GM04504 (cell line): Measurements from ENCODE around the gene KRTAP5-2.
A peak's percentile ranks its signal among the peaks of the same experiment; 100 is the strongest.
"Not testable (repeated sequence)": the region's sequence is repeated elsewhere in the genome, so short reads cannot be mapped to it uniquely, and the experiment has no call there.

ENCODE experiments used
- DNase-seq: peaks from one replicate; pipeline ENCODE4 v3.0.0-alpha.2; 2012; ENCODE audit warnings: low read depth

Gene KRTAP5-2

DNA sequence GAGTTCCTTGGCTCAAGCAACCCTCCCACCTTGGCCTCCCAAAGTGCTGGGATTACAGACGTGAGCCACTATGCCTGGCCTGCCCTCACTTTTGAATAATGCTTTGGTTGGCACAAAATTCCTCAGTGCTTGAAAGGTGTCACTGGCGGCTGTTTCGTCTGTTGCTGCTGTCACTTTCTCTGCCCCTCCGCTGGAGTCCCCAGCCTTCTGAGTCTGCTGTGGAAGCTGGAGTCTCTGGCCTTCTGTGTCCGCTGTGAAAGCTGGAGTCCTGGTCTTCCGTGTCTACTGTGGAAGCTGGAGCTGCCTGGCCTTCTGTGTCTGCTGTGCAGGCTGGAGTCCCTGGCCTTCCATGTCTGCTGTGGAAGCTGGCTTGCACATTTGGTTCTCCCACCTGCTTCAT is 8.1 kb downstream of the KRTAP5-2 start:
- no peak for DNase-seq

DNA sequence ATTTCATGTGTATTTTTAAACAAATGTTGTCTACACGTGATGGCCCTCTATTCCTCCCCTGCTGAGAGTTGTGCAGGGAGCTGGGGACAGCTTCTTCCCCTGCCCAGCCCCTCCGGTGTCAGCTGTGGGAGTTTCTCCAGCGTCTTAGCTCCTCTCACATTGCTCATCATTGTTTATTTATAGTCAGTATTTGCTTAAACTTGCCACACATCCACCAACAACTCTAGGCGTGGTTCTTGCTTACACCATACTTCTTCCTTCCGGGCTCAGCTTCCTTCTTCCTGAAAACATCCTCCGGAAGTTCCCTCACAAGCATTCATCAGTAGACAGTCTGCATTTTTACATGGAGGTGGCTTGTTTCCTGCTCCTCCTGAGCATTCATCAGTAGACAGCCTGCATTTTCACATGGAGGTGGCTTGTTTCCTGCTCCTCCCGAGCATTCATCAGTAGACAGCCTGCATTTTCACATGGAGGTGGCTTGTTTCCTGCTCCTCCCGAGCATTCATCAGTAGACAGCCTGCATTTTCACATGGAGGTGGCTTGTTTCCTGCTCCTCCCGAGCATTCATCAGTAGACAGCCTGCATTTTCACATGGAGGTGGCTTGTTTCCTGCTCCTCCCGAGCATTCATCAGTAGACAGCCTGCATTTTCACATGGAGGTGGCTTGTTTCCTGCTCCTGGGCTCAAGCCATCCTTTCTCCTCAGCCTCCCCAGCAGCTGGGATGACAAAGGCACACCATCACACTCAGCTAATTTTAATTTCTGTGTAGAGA is 8.7 kb downstream of the KRTAP5-2 start:
- DNase-seq: not testable (repeated sequence)

DNA sequence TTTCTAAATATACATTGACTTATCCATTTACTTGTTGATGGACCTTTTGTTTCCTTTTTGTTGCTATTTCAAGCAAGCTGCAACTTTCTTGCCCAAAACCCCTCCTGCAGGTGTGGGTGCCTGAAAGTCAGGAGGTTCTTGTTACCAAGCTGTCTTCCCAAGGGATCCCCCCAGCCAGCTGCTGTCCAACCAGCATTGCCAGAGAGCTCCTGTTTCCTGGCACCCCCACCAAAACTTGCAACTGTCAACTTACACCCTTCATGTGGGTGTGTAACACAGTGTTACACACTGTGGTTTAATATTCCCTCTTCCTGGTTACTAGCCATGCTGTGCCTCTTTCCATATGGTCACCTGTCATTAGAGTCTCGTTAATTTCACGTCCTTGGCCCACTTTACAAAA is 11.4 kb downstream of the KRTAP5-2 start:
- DNase-seq: no peak

DNA sequence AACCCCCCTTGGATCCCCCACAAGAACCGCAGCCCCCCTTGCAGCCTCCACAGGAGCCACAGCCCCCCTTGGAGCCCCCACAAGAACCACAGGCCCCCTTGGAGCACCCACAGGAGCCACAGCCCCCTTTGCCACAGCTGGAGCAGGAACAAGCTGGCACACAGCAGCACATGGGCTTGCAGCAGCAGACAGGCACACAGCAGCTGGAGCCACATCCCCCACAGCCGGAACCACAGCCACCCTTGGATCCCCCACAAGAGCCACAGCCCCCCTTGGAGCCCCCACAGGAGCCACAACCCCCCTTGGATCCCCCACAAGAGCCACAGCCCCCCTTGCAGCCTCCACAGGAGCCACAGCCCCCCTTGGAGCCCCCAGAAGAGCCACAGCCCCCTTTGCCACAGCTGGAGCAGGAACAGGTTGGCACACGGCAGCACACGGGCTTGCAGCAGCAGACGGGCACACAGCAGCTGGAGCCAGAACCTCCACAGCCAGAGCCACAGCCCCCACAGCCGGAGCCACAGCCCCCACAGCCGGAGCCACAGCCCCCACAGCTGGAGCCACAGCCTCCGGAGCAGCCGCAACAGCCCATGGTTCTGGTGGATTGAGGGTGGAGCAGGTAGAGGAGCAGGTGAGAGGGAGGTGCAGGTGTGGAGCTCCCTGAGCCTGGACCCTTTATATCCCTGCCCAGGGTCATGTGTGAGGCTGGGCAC is 13.3 kb downstream of the KRTAP5-2 start, which contains the start of gene KRTAP5-1:
Gene KRTAP5-1 (minus strand): TSS at position 623 of the 710 bp plus-strand sequence. CDS start 34 bp downstream, at position 589.
- DNase-seq: not testable (repeated sequence)

DNA sequence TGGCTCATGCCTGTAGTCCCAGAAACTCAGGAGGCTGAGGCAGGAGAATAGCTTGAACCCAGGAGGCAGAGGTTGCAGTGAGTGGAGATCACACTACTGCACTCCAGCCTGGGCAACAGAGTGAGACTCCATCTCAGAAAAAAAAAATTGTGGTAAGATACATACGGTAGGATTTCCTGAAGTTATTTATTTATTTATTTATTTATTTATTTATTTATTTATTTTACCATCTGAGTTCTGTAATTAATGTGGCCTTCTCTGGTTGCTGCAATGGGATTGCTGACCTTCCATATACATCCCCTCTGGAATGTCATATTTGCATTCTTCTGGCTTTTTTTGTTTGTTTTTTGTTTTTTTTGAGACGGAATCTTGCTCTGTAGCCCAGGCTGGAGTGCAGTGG is 15.2 kb downstream of the KRTAP5-2 start:
- DNase-seq: not testable (repeated sequence)

DNA sequence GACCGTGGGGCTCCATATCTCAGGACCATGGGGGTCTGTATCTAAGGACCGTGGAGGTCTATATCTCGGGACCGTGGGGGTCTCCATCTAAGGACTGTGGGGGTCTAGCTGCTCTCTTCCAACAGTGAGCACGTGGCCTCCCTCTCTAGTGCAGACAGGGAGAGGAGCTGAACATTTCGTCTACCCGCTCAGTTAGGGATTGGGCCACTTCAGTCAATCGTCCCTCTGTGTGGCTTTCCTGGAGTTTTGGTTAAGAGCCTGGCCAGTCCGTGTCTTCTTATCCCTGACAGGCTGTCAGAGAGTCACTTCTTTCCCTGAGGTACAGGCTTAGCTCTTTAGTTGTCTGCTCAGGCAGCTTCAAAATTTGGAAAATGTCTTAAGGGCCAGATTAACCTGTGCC is 16.1 kb downstream of the KRTAP5-2 start:
- DNase-seq: no peak

DNA sequence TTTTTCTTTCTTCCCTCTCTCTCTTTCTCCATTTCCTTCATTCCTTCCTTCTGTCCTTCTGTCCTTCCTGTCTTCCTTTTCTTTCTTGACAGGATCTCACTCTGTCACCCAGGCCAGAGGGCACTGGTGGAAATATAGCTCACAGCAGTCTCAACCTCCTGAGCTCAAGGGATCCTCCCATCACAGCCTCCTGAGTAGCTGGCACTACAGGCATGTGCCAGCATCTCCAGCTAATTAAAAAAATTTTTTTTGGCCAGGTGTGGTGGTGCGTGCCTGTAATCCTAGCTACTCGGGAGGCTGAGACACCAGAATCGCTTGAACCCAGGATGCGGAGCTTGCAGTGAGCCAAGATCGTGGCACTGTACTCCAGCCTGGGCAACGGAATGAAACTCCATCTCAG is 21.3 kb downstream of the KRTAP5-2 start:
- no peak for DNase-seq

DNA sequence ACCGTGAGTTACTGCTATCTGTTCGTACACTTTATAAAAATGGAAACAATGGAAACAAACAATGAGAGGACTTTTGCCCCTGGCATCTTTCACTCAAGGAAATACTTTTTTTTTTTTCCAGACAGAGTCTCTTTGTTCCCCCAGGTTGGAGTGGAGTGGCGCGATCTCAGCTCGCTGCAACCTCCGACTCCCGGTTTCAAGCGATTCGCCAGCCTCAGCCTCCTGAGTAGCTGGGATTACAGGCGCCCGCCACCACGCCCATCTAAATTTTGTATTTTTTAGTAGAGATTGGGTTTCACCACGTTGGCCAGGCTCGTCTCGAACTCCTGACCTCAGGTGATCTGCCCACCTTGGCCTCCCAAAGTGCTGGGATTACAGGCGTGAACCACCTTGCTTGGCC is 22.3 kb downstream of the KRTAP5-2 start:
- DNase-seq: not testable (repeated sequence)

DNA sequence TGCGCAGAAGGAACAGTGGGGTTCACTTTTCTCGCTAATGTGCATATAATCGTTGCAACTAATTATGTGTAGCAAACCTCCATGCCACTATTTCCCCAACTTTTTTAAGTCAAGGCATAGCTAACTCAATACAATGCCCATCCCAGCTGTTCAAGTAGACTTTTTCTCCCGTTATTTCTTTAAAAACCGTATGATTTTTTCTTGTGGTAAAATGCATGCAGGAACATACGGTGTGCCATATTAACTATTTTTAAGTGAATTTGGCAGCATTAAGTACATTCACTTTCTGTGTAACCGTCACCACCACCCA is 23.2 kb downstream of the KRTAP5-2 start:
- no peak for DNase-seq

DNA sequence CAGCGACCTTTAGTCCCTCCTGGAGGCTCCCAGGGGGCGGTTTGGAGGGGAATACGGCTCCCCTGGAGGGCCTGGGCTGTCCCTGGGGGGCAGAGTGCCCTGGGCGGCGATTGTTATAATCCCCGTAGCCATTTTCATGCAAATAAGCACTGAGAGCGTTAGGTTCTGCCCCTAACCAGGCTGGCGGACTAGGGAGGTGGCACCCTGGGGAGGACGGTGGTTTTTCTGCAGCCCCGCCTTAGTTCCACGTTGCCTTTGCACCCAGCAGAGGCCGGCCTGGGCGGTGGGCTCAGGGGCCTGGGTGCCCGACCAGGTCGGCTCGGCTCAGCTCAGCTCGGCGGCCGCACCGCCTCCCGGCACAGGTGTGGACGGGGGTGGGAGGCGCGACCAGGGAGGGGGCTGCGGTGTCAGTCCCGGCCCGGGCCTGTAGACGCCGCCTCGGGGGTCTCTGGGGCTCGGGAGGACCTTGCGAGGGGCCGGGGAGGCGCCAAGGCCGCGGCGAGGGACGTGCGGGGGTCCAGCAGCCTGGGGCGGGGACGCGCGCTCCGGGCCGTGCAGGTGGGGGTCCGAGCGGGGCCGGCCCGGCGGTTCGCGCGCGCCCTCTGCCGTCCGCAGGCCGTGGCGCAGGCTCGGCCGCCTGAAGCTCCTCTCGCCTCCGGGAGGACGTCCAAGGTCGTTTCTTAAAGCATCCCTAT is 23.7 kb downstream of the KRTAP5-2 start:
- no peak for DNase-seq

DNA sequence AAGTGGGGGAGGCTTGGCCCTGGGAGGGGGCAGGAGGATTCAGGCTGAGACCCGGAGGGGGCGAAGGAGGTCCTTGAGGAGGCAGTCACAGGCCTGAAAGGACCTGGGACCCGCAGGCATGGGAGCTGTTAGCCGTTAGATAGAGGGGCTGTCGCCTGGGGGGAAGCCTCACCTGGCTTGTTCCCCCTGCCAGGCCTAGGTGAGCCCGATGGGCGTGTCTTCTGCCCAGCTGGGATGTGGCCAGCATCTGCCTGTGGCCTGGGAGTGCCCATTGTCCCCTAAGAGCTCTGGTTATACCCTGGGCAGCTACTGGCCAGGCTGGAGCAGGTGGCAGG is 24.2 kb downstream of the KRTAP5-2 start:
- no peak for DNase-seq

DNA sequence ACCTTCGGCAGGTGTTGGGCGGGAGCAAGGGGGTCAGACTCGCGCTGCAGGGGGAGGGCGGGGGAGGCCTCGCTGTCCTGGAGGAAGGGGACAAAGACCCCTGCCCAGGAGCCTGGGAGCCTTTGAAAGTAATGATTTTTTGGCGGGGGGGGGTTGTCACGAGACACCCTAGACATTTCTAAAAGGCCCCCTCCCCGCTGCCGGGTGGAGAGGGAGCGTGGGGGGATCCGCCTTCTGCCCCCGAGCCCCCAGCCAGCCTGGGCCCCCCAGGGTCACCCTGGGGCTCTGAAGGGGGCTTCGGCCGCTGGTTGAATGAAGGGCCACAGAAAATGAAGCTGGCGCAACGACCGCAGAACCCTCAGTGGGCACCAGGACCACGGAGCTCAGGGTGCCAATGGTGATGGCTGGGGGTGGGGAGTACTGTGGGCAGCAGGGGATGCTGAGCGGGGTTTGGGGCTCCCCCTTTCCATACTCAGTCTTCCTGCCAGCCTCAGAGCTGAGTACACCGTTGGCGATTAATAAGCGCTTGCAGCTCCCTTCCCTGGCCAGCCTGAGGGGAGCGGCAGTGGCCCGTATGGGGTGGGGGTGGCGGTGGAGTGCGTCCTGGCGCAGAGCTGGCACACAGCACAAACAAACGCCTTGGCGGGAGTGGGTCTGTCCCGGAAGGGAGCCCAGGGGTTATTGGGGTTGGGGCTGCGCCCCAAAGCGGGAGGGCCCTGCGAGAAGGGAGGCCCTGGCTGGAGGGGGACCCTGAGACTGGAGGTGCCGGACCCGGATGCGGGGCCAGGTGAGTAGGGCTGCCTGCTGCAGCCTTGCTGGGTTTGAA is 24.8 kb downstream of the KRTAP5-2 start:
- no peak for DNase-seq

DNA sequence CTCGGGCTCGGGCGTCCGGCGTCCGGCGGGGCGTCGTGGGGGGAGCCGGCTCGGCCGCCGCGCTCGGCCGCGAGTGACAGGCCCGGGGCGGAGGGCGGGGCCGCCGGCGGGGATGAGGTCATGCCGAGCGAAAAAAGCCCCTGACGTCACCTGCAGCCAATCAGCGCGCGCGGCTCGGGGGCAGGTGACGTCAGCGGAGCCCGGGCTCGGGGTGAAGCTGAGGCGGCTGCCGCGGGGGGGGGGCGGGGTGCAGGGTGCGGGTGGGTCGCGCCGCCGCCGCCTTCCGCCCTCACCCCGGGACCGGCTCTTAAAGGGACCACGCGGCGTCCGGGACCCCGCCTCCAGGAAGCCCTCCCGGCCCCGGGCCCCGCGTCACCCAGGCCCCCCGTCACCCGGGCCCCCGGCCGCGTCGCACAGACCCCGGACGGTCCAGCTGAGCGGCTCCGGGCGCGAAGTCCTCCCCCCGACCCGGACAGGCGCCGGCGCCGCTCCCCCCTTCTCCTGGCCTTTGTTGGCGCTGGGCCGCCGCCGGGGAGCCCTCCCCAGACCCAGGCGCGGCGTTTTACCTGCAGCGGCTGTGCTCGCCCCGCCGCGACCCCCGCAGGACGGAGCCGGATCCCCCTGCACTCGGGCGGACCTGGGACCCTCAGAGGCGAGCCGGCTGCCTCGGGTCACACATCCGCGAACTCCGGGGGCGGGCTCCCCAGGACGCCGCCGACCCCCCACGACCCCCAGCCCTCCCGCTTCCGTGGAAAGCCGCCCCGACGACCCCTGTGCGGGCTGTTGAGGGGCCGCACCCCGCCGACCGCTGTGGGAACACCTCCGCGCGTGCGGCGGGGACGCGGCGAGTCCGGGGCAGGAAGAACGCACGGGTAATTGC is 25.7 kb downstream of the KRTAP5-2 start, which contains the start of gene DUSP8:
Gene DUSP8 (minus strand): TSS at position 75 of the 880 bp plus-strand sequence. CDS start 6,445 bp downstream, outside the sequence.
- DNase-seq: peak; percentile 56

DNA sequence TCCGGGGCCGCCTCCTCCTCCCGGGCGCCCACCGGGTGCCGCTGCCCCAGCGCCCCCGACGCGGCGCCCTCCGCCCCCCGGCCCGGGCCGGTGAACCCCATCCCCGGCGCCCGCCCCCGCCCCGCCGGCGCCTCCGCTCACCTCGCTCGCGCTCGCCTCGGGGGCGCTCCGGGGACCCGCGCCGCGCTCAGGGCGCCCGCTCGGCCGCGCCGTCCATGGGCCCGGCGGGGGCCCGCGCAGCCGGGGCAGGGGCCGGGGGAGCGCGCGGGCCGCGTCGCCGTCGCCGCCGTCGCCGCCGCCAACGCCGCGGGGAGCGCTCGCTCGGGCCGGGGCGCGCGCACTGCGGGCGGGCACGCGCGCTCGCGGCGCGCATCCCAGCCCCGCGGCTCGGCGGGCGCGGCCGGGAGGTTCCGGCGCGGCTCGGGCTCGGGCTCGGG is 26.3 kb downstream of the KRTAP5-2 start:
- no peak for DNase-seq

DNA sequence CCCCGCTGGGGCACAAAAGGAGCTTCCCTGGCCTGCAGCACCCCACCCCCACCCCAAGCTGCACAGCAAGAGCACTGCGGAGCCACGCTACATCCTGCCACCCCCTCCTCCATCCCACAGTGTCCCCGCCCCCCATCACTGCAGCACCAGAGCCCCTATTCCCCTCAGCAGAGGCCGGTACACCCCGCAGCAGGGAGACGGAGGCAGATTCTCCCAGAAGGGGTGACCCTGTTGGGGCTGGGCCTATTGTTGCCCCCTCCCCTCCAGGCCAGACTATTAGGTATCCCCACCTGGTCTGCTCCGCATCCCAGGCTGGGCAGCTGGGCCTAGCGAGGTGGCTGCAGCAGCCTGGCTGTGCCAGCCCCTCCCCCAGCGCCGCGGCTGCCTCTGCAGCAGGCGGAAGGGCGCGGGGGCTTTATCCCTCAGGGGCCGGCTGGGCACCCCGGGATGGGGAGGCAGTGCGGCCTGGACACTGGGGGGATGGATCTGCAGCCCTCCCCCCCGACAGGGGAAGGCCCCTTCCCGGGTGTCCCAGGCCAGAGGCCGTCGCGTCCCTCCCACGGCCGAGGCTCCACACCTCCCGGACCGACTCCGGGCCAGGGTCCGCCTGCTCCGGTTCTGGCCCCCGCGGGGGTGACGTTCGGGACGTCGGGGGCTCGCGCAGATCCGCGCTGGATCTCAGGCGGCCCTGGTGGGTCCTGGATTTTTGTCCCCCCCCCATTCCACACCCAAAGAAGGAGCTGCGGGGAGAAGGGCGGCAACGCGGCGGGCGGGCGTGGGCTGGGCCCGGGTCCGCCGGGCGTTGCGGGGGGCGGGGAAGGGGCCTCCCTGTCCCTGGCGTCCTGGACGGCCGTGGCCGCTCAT is 27.0 kb downstream of the KRTAP5-2 start:
- DNase-seq: no peak

DNA sequence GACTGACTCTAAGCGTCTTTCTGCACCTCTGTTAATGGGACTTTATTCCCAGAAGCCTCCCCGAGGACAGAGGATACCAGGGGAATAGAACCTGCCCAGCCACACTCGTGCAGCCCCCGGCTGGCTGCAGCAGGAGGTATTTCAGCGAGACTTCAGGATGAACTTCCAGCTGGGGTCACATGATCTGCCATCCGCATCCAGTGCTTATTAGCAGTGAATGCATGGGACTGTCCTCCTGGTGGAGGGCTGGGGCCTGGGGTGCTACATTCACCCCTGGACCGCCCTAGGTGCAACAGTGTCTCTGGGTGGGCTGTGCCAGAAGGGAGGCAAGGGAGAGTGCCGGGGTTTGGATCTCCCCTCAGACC is 27.6 kb downstream of the KRTAP5-2 start:
- no peak for DNase-seq

DNA sequence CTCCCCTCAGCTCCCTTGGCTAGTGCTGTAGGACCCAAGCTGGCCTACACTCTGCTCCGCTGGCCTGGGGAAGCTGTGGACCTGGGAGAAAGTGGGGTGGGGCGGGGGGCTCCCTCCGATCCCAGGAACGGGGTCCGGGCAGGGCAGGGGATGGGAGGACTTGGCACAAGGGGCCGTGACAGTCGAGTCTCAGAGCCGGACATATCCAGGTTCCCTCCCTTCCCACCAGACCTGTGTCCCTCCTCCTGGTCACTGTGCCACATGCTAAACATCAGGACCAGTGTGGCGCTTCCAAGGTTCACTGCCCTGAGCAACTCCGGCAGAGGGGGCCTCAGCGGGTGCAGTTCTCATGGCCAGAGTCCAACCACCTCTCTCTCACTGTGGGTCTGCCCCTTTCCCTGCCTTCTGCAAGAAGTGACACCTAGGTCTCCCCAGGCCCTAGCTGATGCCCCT is 28.1 kb downstream of the KRTAP5-2 start:
- DNase-seq: no peak

DNA sequence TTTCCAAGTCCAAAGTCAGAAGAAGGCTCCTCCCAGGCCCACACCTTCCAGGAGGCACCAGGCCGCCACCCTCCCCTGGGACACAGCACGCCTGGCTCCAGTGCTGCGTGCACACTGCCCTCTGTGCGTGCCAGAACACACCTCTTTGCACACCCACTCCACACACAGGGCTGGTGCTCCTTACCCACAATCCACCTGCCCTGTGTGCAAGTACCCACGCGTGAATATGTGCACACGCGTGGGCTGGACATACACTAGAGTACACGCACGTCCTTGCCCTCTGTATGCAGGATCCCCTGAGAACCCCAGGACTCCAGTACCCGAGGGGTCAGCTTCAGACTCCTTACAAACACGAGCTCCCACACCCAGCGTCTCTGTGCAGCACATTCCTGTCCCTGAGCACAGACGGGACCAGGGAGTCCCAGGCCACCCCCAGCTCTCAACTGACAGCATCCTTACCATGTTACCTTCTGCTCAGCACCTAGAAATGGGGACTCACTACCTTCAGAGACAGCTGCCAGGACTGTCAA is 28.8 kb downstream of the KRTAP5-2 start:
- DNase-seq: no peak

DNA sequence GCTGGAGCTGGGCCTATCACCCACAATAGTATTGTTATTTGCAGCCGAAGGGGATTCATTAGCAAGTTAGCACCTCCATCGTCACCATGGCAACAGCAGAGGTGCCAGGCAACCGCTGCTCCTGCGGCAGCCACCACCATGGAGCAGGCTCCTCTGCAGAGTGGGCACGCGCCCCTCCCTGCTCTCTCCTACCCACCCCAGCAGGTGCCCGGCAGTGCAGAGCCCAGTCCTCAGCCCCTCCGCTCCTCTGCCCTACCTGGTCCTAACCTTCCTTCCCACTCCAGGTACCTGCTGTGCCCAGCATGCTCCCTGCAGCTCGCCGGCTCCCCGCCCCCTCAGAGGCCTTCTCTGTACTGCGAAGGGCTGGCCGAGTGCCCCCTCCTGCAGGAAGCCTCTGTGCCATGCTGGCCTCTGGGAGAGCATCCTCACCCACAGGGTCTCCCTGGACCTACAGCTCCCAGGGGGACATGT is 29.6 kb downstream of the KRTAP5-2 start:
- DNase-seq: no peak

DNA sequence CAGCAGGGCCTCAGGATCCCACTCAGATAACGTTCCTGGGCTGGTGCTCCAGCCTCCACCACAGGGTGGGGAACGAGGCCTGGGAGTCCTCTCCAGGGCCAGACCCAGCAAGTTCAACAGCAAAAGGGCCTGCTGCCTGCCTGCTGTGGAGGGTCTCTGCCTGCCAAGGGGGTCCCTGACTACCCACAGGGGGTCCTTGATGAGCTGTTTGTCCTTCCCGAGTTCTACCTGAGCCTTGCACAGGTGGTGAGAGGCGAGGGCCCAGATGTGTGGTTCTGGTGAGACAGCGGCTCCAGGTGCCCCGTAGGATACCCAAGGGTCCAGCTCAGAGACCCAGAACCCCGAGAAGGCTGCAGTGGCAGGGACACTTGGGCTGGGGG is 30.4 kb downstream of the KRTAP5-2 start:
- DNase-seq: no peak
